Left ventricle myocardium inferior (tissue), 1 donor: ENCODE measurements around the gene TBX20. TPM values are rescaled to one million over a fixed set of nuclear protein-coding genes. Genes with fewer than 3 reads are reported as not detected.

Source experiments
- total RNA-seq: library from RNA; stranded (reverse); fragmentation: NEBNext Ultra II Directional; extraction: Animal tissue kit (Norgen Biotek cat#: 25700); gene quantifications from one replicate; pipeline ENCODE4 v1.2.1, GENCODE V29; 2021
- donor health status: DM: no; HTN: yes; CAD: no; lungs with severe emphysema.

TBX20 gene
- total RNA-seq, 1 donor from 2014 or later = 83.9 TPM

Other genes with a start within 250 kb of the TBX20 start
- gene DPY19L1, start 216.6 kb downstream of the TBX20 start, total RNA-seq = 28.5 TPM